CD4-positive, alpha-beta T cell treated with Interleukin-6 at 100 ng/mL for 8 hours (primary cell): ENCODE measurements around the gene CLDN22.

Experiments
- DNase-seq: peaks from one replicate; pipeline ENCODE4 v3.0.0-alpha.2; 2020; ENCODE audit warnings: mixed read lengths, low spot score

The CLDN22 gene

GRCh38 chr4:183320211-183321059 is at the start of gene CLDN22:
CLDN22 (minus strand) TSS chr4:183320276; CDS start chr4:183320218, 58 bp downstream.
- DNase-seq, result no peak

GRCh38 chr4:183369073-183369472 is 49.0 kb upstream of the CLDN22 start:
- DNase-seq, result no peak

GRCh38 chr4:183366206-183366835 is 46.2 kb upstream of the CLDN22 start:
- no peak for DNase-seq

- DNase-seq, result no peak
Measured at GRCh38 chr4:183364025-183364424, 43.9 kb upstream of the CLDN22 start.

- no peak for DNase-seq
Measured at GRCh38 chr4:183362916-183363542, 43.0 kb upstream of the CLDN22 start.

- no peak for DNase-seq
Measured at GRCh38 chr4:183362036-183362435, 42.0 kb upstream of the CLDN22 start.

- DNase-seq, result no peak
Measured at GRCh38 chr4:183360161-183360919, 40.3 kb upstream of the CLDN22 start.

GRCh38 chr4:183358215-183358755 is 38.2 kb upstream of the CLDN22 start:
- DNase-seq, result no peak

GRCh38 chr4:183356931-183357675 is 37.0 kb upstream of the CLDN22 start:
- DNase-seq, result no peak

- no peak for DNase-seq
Measured at GRCh38 chr4:183356173-183356830, 36.2 kb upstream of the CLDN22 start.

- DNase-seq, result no peak
Measured at GRCh38 chr4:183355405-183355804, 35.3 kb upstream of the CLDN22 start.

- DNase-seq, result no peak
Measured at GRCh38 chr4:183354219-183354618, 34.1 kb upstream of the CLDN22 start.

GRCh38 chr4:183353557-183353956 is 33.5 kb upstream of the CLDN22 start:
- no peak for DNase-seq

GRCh38 chr4:183352546-183352945 is 32.5 kb upstream of the CLDN22 start:
- DNase-seq, result no peak

- DNase-seq, result no peak
Measured at GRCh38 chr4:183350317-183351071, 30.4 kb upstream of the CLDN22 start.

- no peak for DNase-seq
Measured at GRCh38 chr4:183349673-183350072, 29.6 kb upstream of the CLDN22 start.

GRCh38 chr4:183348706-183349659 is 28.9 kb upstream of the CLDN22 start:
- DNase-seq, result no peak

- no peak for DNase-seq
Measured at GRCh38 chr4:183348136-183348535, 28.1 kb upstream of the CLDN22 start.

GRCh38 chr4:183347566-183347965 is 27.5 kb upstream of the CLDN22 start:
- no peak for DNase-seq
